ENCODE measurements around the gene DOCK2. TPM values are rescaled to one million over a fixed set of nuclear protein-coding genes. Genes with fewer than 3 reads are reported as not detected.

Gene DOCK2
- total and polyA plus RNA-seq, 2 of the 8 experiments (the other 6 are each of a cell fraction or from before 2014, with no cell fraction given) = 3.9 to 5.7 TPM

DNA sequence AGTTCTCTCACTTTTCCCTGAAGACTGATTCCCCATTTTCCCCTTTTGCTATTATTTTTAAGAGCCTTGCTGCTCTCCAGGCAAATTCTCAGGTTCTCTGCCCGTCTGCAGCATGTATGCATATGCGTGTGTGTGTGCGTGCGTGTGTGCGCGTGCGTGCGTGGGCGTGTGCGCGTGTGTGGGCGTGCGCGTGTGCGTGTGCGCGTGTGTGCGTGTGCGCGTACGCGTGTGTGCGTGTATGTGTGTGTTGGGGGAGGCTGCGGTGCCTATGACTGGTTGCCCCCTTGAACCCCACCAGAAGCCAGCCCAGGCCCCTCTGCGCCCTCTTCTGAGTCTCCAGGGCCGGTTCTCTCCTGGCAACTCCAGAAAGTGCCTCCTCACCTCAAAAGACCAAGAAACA lies 467.6 kb downstream of the DOCK2 start:
- Histone ChIP-seq H2AFZ (ENCODE audit: low read length) (no peak overlapping the region), H3K18ac (ENCODE audit: extremely low read depth, low read length) (no peak overlapping the region), H3K56ac (replicated peaks; ENCODE audit: insufficient read length, low read depth, low read length) (no peak overlapping the region), H3K4me2 (ENCODE audit: insufficient read depth in 1 of 2, low read depth in 2 of 2, low read length in 2 of 2) (no peak overlapping the region), H3K79me1 (ENCODE audit: low read depth, low read length) (no peaks in the 10 kb centered on the region), H3K27ac (ENCODE audit: low read depth, low read length) (no peak overlapping the region), H4K20me1 (replicated peaks in 1 of 2; ENCODE audit: control insufficient read depth in 1 of 2, insufficient read depth in 2 of 2, low read length in 2 of 2) (peaks cover 0 to 1% of the 10 kb centered on the region in 2 experiments), H2BK120ac (replicated peaks; ENCODE audit: low read depth, low read length) (no peak overlapping the region), H2BK15ac (ENCODE audit: low read length) (no peak overlapping the region), H2BK12ac (ENCODE audit: low read depth, low read length) (no peak overlapping the region), H3K4me1 (replicated peaks in 1 of 4; ENCODE audit: control insufficient read depth in 3 of 4, insufficient read depth in 4 of 4, low read length in 3 of 4) (peaks cover 0 to 4% (median under 1%) of the 10 kb centered on the region in 4 experiments; a peak in 2 of 7 replicates), H3K9ac (replicated peaks in 1 of 4; ENCODE audit: extremely low read depth in 1 of 4, low read depth in 3 of 4, low read length in 3 of 4) (no peak overlapping the region), H3K27me3 (replicated peaks in 1 of 4; ENCODE audit: control insufficient read depth in 3 of 4, extremely low read depth in 1 of 4, insufficient read depth in 3 of 4, low read length in 3 of 4) (peaks cover 0 to 32% (median 13%) of the 10 kb centered on the region in 4 experiments; a peak in 6 of 7 replicates), H3K79me2 (ENCODE audit: control insufficient read depth in 1 of 2, insufficient read depth in 2 of 2, low read length in 2 of 2) (no peaks in the 10 kb centered on the region), H3K14ac (ENCODE audit: insufficient read length) (no peak overlapping the region), H2AK5ac (ENCODE audit: low read depth, low read length) (no peak overlapping the region), H2BK20ac (ENCODE audit: low read length) (no peak overlapping the region), H4K8ac (ENCODE audit: extremely low read depth, insufficient read depth, low read length) (no peak overlapping the region), H3K4me3 (ENCODE audit: extremely low read depth in 1 of 4, insufficient read depth in 2 of 4, low read depth in 3 of 4, low read length in 4 of 4) (no peak overlapping the region), H4K5ac (ENCODE audit: insufficient read length, low read depth, low read length) (no peak overlapping the region), H2BK5ac (ENCODE audit: low read depth, low read length) (no peak overlapping the region), H4K91ac (replicated peaks; ENCODE audit: insufficient read length, low read length) (no peak overlapping the region), H3K23me2 (ENCODE audit: low read depth, low read length) (no peaks in the 10 kb centered on the region), H3K36me3 (ENCODE audit: control insufficient read depth in 2 of 4, insufficient read depth in 4 of 4, low read length in 3 of 4) (no peaks in the 10 kb centered on the region), H3K9me3 (ENCODE audit: insufficient read depth in 2 of 2, low read depth in 1 of 2, low read length in 1 of 2) (no peaks in the 10 kb centered on the region), H3K23ac (ENCODE audit: insufficient read length) (no peak overlapping the region), H3K4ac (replicated peaks; ENCODE audit: insufficient read length, low read depth, low read length) (no peak overlapping the region)
- POLR2A ChIA-PET (ENCODE audit: partially characterized antibody) = no interaction called here
- 89% methylated on average over 26 of the region's 26 CpGs; no CpG with 5 or more reads in 1 of the 2 experiments for WGBS, 2 experiments (ENCODE audit: extremely low coverage in 1 of 2, insufficient coverage in 1 of 2, insufficient read length in 1 of 2, insufficient replicate concordance in 2 of 2, low coverage in 1 of 2, low lambda C conversion rate in 2 of 2, missing lambda C conversion rate in 1 of 2)
- DNase-seq (ENCODE audit: low read depth in 1 of 2, low spot score in 2 of 2) = peak in 1 of 2 experiments; percentile 19
- FAIRE-seq = no peak
- CTCF ChIA-PET (ENCODE audit: partially characterized antibody) = interaction anchor here (0.6 to 16.0 kb wide), 8 partner anchors 20 to 243 kb away, joined by 3 to 217 read pairs (median 3); no protein-coding TSS in a partner anchor
- TF ChIP-seq SIX5 (IDR thresholded peaks at IDR 0.05; ENCODE audit: low read depth, low read length) (no peak), KDM1A (IDR thresholded peaks at IDR 0.05; ENCODE audit: borderline replicate concordance, low read length) (no peak), BACH1 (IDR thresholded peaks at IDR 0.05; ENCODE audit: low read length) (no peak), CHD1 (IDR thresholded peaks at IDR 0.05; ENCODE audit: low read depth, low read length) (no peak), EP300 (IDR thresholded peaks at IDR 0.05; ENCODE audit: borderline replicate concordance in 1 of 2, low read depth in 2 of 2, low read length in 2 of 2) (no peak), RFX5 (IDR thresholded peaks at IDR 0.05; ENCODE audit: borderline replicate concordance, low read depth, low read length) (no peak)
- TF ChIP-seq, protein P1, sequence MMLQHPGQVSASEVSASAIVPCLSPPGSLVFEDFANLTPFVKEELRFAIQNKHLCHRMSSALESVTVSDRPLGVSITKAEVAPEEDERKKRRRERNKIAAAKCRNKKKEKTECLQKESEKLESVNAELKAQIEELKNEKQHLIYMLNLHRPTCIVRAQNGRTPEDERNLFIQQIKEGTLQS (IDR thresholded peaks at IDR 0.05; ENCODE audit: insufficient read depth, low read depth, low read length) = no peak
